OCI-LY1 (cell line): ENCODE results near the gene KRTAP10-2.

Experiments
- CTCF ChIP-seq: fragments of 200-600 bp; sonication (generic), shearing (Covaris generic); IDR thresholded peaks from 2 replicates; pipeline ENCODE4 v1.5.1; 2017; ENCODE audit warnings: mild to moderate bottlenecking, antibody characterized with exemption, low read length, moderate library complexity, mixed read lengths
- EZH2 ChIP-seq: fragments of 200-600 bp; sonication (generic), shearing (Covaris generic); IDR thresholded peaks from 2 replicates; pipeline ENCODE4 v1.8.0; 2017; ENCODE audit warnings: borderline replicate concordance, mixed run types, mild to moderate bottlenecking, antibody characterized with exemption, low read length, moderate library complexity, mixed read lengths

DNA sequence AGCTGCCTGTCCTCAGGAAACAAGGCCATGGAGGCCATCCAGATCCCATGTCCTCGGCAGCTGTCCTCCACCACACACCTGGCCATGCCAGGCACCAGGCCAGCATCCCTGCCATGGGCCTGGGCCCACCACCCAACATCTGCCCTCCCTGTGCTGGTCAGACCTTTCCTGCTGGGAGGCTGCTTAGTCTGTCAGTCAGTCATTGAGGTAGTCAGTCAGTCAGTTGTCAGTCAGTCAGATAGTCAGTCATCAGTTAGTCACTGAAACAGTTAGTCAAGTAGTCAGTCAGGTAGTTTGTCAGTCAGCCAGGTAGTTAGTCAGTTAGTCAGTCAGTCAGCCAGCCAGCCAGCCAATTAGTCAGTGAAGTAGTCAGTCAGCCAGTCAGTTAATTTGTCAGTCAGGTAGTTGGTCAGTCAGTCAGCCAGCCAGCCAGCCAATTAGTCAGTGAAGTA lies 28.5 kb downstream of the KRTAP10-2 start:
- TF ChIP-seq CTCF (no peak), EZH2 (no peak)
